Measurements from ENCODE around the gene CLTC.

- TF ChIP-seq POLR2A (IDR thresholded peaks at IDR 0.05) (no peak), CTCF (IDR thresholded peaks at IDR 0.05) (no peak)
These were observed 8.1 kb downstream of the CLTC start for GRCh38 chr17:59627770-59628171.
